OCI-LY1 (cell line): ENCODE data around the gene SMIM41.

Source experiments
- CTCF ChIP-seq: fragments of 200-600 bp; sonication (generic), shearing (Covaris generic); IDR thresholded peaks from 2 replicates; pipeline ENCODE4 v1.5.1; 2017; ENCODE audit warnings: mild to moderate bottlenecking, antibody characterized with exemption, low read length, moderate library complexity, mixed read lengths
- EZH2 ChIP-seq: fragments of 200-600 bp; sonication (generic), shearing (Covaris generic); IDR thresholded peaks from 2 replicates; pipeline ENCODE4 v1.8.0; 2017; ENCODE audit warnings: borderline replicate concordance, mixed run types, mild to moderate bottlenecking, antibody characterized with exemption, low read length, moderate library complexity, mixed read lengths

- TF ChIP-seq CTCF (no peak), EZH2 (no peak)
Measured at GRCh38 chr12:52044292-52044983, 35.1 kb upstream of the SMIM41 start.
